Coronary artery (tissue), 2 donors: Measurements from ENCODE around the gene CFAP299.

Experiments
- DNase-seq: peaks from one replicate; pipeline ENCODE4 v3.0.0-alpha.2; 2017; ENCODE audit warnings: low spot score
- H3K27ac ChIP-seq, 2 donors: fragments of 200-600 bp; sonication (generic); one replicate each; pipeline ENCODE4 v1.5.1; 2016 to 2019
- H3K4me3 ChIP-seq: fragments of 200-600 bp; sonication (generic); 2 replicates; pipeline ENCODE4 v1.5.1; 2016; ENCODE audit warnings: mild to moderate bottlenecking, moderate library complexity
- CTCF ChIP-seq: fragments of 200-600 bp; sonication (generic); IDR thresholded peaks from one replicate; pipeline ENCODE4 v1.5.1; 2019; ENCODE audit warnings: antibody characterized with exemption

The CFAP299 gene

GRCh38 chr4:80566203-80566872 is 230.8 kb downstream of the CFAP299 start:
- no peak for TF ChIP-seq CTCF
- Histone ChIP-seq H3K27ac (no peak overlapping the region), H3K4me3 (no peak overlapping the region)
- no peak for DNase-seq

- no peak overlapping the region for H3K27ac ChIP-seq
- DNase-seq, result no peak
- no peak for TF ChIP-seq CTCF
- H3K4me3 ChIP-seq, result no peak overlapping the region
These were observed 233.4 kb downstream of the CFAP299 start for GRCh38 chr4:80568891-80569290.

- H3K4me3 ChIP-seq, result no peak overlapping the region
- no peak for TF ChIP-seq CTCF
- DNase-seq, result no peak
- H3K27ac ChIP-seq, result no peak overlapping the region
These were observed 241.3 kb downstream of the CFAP299 start for GRCh38 chr4:80576796-80577195.

- H3K4me3 ChIP-seq, result no peak overlapping the region
- TF ChIP-seq CTCF, result no peak
- no peak for DNase-seq
- no peak overlapping the region for H3K27ac ChIP-seq
These were observed 242.5 kb downstream of the CFAP299 start for GRCh38 chr4:80578001-80578400.

GRCh38 chr4:80585542-80585941 is 250.0 kb downstream of the CFAP299 start:
- no peak for TF ChIP-seq CTCF
- DNase-seq, result no peak

GRCh38 chr4:80586716-80587115 is 251.2 kb downstream of the CFAP299 start:
- no peak for TF ChIP-seq CTCF
- no peak for DNase-seq
- Histone ChIP-seq H3K27ac (no peak overlapping the region), H3K4me3 (no peak overlapping the region)

More at GRCh38 chr4:80585542-80585941, 250.0 kb downstream of the CFAP299 start:
- no peak overlapping the region for H3K4me3 ChIP-seq
- H3K27ac ChIP-seq, result no peak overlapping the region

GRCh38 chr4:80587871-80588385 is 252.4 kb downstream of the CFAP299 start:
- TF ChIP-seq CTCF, result no peak
- no peak overlapping the region for H3K27ac ChIP-seq
- no peak for DNase-seq
- H3K4me3 ChIP-seq, result no peak overlapping the region
